Type B pancreatic cell (in vitro differentiated cells): Measurements from ENCODE around the gene STAT6. TPM values are rescaled to one million over a fixed set of nuclear protein-coding genes. Genes with fewer than 3 reads are reported as not detected.

Experiments
- DNase-seq: peaks from one replicate; pipeline ENCODE4 v3.0.0; 2021; ENCODE audit warnings: mixed read lengths; ENCODE audit not compliant: unreplicated experiment; ENCODE audit errors: extremely low spot score
- H3K27ac Mint-ChIP-seq: 2 replicates; pipeline ENCODE4 v1.8.0; 2021; ENCODE audit warnings: mild to moderate bottlenecking, mixed read lengths
- H3K27me3 Mint-ChIP-seq: 2 replicates; pipeline ENCODE4 v1.8.0; 2021; ENCODE audit warnings: mixed read lengths
- H3K36me3 Mint-ChIP-seq: 2 replicates; pipeline ENCODE4 v1.8.0; 2021; ENCODE audit warnings: mixed read lengths
- H3K4me1 Mint-ChIP-seq: one replicate; pipeline ENCODE4 v1.8.0; 2021; ENCODE audit warnings: mixed read lengths; ENCODE audit not compliant: unreplicated experiment
- H3K4me3 Mint-ChIP-seq: 2 replicates; pipeline ENCODE4 v1.8.0; 2021; ENCODE audit warnings: mild to moderate bottlenecking, mixed read lengths
- H3K9me3 Mint-ChIP-seq: 2 replicates; pipeline ENCODE4 v1.8.0; 2021; ENCODE audit warnings: mixed read lengths
- total RNA-seq: library from RNA; stranded (reverse); gene quantifications from 2 replicates; pipeline ENCODE4 v1.2.1, GENCODE V29; 2021; ENCODE audit warnings: low replicate concordance
- TF ChIP-seq, protein P1 (sequence below): fragments of 200-600 bp; sonication (generic); conservative IDR thresholded peaks from 2 replicates; pipeline ENCODE4 v1.5.0; 2021; ENCODE audit warnings: antibody characterized with exemption, mild to moderate bottlenecking

Gene STAT6
- total RNA-seq, 1 donor from 2014 or later: 83.4 TPM

- no peak for DNase-seq
- no peak overlapping the region for H3K27ac Mint-ChIP-seq
- H3K4me3 Mint-ChIP-seq: no peak overlapping the region
- no peaks in the 10 kb centered on the region for H3K27me3 Mint-ChIP-seq
- H3K36me3 Mint-ChIP-seq: peaks cover 60% of the 10 kb centered on the region
- TF ChIP-seq, protein P1, sequence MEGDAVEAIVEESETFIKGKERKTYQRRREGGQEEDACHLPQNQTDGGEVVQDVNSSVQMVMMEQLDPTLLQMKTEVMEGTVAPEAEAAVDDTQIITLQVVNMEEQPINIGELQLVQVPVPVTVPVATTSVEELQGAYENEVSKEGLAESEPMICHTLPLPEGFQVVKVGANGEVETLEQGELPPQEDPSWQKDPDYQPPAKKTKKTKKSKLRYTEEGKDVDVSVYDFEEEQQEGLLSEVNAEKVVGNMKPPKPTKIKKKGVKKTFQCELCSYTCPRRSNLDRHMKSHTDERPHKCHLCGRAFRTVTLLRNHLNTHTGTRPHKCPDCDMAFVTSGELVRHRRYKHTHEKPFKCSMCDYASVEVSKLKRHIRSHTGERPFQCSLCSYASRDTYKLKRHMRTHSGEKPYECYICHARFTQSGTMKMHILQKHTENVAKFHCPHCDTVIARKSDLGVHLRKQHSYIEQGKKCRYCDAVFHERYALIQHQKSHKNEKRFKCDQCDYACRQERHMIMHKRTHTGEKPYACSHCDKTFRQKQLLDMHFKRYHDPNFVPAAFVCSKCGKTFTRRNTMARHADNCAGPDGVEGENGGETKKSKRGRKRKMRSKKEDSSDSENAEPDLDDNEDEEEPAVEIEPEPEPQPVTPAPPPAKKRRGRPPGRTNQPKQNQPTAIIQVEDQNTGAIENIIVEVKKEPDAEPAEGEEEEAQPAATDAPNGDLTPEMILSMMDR: no peak
- H3K4me1 Mint-ChIP-seq: peaks cover 37% of the 10 kb centered on the region
- no peaks in the 10 kb centered on the region for H3K9me3 Mint-ChIP-seq
Observed at GRCh38 chr12:57158186-57158585, 47.0 kb upstream of the STAT6 start.

DNA sequence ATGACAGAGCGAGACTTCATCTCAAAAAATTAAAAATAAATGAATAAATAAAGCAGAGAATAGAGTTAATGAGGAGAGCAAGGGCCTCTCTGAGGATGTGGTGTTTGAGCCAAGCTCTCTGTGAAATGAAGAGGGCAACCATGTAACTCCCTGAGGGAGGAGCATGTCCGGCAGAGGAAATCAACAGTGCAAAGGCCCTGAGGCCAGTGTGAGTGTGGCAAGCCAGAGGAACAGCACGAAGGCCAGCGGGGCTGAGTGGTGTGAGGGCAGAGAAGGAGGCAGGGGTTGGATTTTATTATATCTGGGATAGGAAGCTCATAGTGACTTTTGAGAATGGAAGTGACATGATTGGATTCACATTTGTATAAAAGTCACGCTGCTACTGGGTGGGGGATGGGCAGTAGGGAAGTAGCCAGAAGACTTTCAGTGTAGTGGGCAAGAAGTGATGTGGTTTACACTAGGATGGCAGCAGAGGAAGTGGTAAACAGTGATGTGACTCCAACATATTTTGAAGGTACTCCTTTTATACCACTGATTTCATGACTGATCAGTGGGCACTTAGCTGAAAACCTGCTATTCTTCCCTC lies 46.5 kb upstream of the STAT6 start:
- Mint-ChIP-seq H3K36me3 (peaks cover 60% of the 10 kb centered on the region), H3K4me1 (peaks cover 37% of the 10 kb centered on the region), H3K4me3 (peak overlapping the region; percentile 45), H3K27me3 (no peaks in the 10 kb centered on the region), H3K9me3 (no peaks in the 10 kb centered on the region), H3K27ac (no peak overlapping the region)
- no peak for DNase-seq
- TF ChIP-seq, protein P1: no peak

- Mint-ChIP-seq H3K27me3 (no peaks in the 10 kb centered on the region), H3K4me3 (no peak overlapping the region), H3K9me3 (no peaks in the 10 kb centered on the region), H3K4me1 (peaks cover 38% of the 10 kb centered on the region), H3K27ac (no peak overlapping the region), H3K36me3 (peaks cover 53% of the 10 kb centered on the region)
- no peak for DNase-seq
- TF ChIP-seq, protein P1: no peak
Observed at GRCh38 chr12:57156701-57157403, 45.7 kb upstream of the STAT6 start.

- peaks cover 40% of the 10 kb centered on the region for H3K4me1 Mint-ChIP-seq
- H3K36me3 Mint-ChIP-seq: peaks cover 39% of the 10 kb centered on the region
- no peaks in the 10 kb centered on the region for H3K9me3 Mint-ChIP-seq
- no peaks in the 10 kb centered on the region for H3K27me3 Mint-ChIP-seq
- no peak overlapping the region for H3K27ac Mint-ChIP-seq
- H3K4me3 Mint-ChIP-seq: no peak overlapping the region
- TF ChIP-seq, protein P1: no peak
- DNase-seq: no peak
Observed at GRCh38 chr12:57154804-57155434, 43.8 kb upstream of the STAT6 start.

DNA sequence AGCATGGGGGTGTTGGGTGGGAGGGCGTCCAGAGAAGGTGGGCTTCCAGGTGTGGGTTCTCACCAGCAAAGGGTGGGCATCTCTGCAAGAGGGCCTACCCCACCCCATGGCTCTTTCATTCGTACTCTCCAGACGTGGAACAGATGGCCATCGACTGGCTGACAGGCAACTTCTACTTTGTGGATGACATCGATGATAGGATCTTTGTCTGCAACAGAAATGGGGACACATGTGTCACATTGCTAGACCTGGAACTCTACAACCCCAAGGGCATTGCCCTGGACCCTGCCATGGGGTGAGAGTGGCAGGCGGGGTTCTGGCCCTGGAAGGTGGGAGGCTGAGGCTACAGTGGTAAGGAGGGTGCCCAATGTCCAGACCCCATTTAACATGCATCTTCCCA lies 42.9 kb upstream of the STAT6 start:
- Mint-ChIP-seq H3K27ac (no peak overlapping the region), H3K27me3 (no peaks in the 10 kb centered on the region), H3K4me1 (peaks cover 40% of the 10 kb centered on the region), H3K36me3 (peaks cover 43% of the 10 kb centered on the region), H3K9me3 (no peaks in the 10 kb centered on the region), H3K4me3 (no peak overlapping the region)
- DNase-seq: no peak
- TF ChIP-seq, protein P1: no peak
